ENCODE results near the gene IL2.

DNA sequence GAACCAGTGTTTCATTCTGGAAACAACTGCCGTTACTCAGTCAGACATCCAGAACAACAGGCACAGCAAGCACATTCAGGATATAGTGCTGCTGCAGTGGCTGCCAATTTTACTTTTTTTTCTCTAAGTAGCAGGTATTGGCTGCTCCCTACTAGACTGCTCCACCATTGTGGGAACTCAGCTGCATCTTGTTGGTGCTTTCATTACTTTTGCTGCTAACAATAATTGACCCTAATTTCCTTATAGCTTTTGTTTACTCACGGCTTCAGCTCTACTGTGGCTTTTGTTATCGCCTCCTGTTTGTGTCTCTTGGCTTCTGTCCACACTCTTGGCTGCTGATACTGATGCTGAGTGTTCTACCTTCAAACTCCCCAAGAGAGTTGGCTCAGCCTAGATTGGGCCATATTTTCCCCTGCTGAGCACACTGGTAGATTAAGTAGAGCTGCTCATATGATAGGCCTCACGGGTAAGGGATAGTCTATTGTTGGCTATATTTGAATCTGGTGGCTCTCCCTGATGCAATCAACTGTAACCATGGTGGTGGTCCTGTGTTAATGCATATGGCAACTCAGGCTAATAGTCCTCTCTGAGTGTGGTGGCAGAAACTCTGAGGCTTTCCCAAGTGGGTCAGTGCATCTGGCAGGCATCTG, 44.5 kb upstream of the IL2 start:
- TF ChIP-seq EZH2 (IDR thresholded peaks at IDR 0.05; ENCODE audit: low read length), result no peak
- TF ChIP-seq, protein P1, sequence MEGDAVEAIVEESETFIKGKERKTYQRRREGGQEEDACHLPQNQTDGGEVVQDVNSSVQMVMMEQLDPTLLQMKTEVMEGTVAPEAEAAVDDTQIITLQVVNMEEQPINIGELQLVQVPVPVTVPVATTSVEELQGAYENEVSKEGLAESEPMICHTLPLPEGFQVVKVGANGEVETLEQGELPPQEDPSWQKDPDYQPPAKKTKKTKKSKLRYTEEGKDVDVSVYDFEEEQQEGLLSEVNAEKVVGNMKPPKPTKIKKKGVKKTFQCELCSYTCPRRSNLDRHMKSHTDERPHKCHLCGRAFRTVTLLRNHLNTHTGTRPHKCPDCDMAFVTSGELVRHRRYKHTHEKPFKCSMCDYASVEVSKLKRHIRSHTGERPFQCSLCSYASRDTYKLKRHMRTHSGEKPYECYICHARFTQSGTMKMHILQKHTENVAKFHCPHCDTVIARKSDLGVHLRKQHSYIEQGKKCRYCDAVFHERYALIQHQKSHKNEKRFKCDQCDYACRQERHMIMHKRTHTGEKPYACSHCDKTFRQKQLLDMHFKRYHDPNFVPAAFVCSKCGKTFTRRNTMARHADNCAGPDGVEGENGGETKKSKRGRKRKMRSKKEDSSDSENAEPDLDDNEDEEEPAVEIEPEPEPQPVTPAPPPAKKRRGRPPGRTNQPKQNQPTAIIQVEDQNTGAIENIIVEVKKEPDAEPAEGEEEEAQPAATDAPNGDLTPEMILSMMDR (optimal IDR thresholded peaks at IDR 0.05 in 1 of 3, IDR thresholded peaks at IDR 0.05 in 1 of 3, conservative IDR thresholded peaks at IDR 0.05 in 1 of 3; ENCODE audit: extremely low read depth in 1 of 3, insufficient read depth in 2 of 3, low read length in 3 of 3), result no peak

All from keratinocyte (primary cell).